ENCODE measurements around the gene PROM1. TPM values are rescaled to one million over a fixed set of nuclear protein-coding genes. Genes with fewer than 3 reads are reported as not detected.

PROM1 gene
- total and polyA plus RNA-seq, 2 of the 13 experiments (the other 11 are each of a cell fraction or from before 2014, with no cell fraction given) = 3.9 to 16.4 TPM

DNA sequence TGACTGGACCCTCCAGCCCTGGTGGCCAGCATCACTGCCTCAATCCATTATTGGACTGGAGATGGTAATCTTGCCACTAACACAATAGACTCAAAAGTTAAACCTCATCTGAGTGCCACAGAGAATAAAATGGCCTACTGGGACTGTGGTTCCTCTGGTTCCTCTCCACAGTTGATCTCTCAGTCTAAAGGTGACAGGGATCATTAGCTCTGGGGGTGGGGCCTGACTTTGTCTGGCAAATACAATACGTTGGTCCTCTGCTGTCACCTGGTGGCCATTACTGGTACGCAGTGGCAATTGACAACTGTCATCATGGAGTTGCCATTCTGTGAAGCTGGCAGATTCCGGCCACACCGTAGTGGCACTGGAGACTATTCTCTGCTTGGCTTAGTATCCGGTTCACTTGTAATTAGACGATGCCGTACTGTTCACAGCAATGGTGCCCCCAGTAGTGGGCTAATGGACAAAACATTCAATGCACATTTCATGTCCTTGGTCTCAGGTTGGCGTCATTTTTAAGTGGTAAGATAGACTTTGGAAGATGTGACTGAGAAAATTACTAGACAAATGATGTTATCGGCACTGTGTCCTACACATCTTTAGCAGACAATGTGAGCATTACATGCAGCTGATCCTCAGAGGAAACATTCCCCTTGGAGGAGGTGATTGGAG is 127.5 kb downstream of the PROM1 start:
- H3K9me3 ChIP-seq (ENCODE audit: low read length) = no peaks in the 10 kb centered on the region
- no peaks in the 10 kb centered on the region for H4K20me1 ChIP-seq (ENCODE audit: insufficient read depth, low read length)
- ChIA-PET POLR2A (interaction anchor here (1.1 kb wide), 1 partner anchor 477 kb away, joined by 13 read pairs; no protein-coding TSS in a partner anchor), CTCF (ENCODE audit: low intra/inter-chr PET ratio, low total read pairs) (interaction anchor here (1.9 to 2.1 kb wide), 3 partner anchors 74 to 477 kb away, joined by 12 to 15 read pairs (median 15); no protein-coding TSS in a partner anchor)
- ATAC-seq (peak; percentile 98), FAIRE-seq (peak; percentile 80), DNase-seq (ENCODE audit: low spot score) (peak; percentile 72)
- WGBS (ENCODE audit: low lambda C conversion rate) = 17% methylated on average over 7 of the region's 9 CpGs
- in situ Hi-C loops (cut with HindIII; ENCODE audit: extremely low pct_ligation_motif_present, low pct_unique_long_range_greater_than_20kb) (loop anchor here (5.0 kb wide), 2 partner anchors 74 to 149 kb away; no protein-coding TSS in a partner anchor), intact Hi-C loops (cut with micrococcal nuclease; ENCODE audit: unreplicated experiment) (loop anchor here (1.0 to 2.0 kb wide), 5 partner anchors 74 to 477 kb away; no protein-coding TSS in a partner anchor)
- no TSS peak for BruUV-seq (replicated peaks)
- H2AFZ ChIP-seq (ENCODE audit: low read length) = no peak overlapping the region
- no peak overlapping the region for H3K27ac ChIP-seq (ENCODE audit: extremely low read length, insufficient read depth, low read length)
- H3K79me2 ChIP-seq (ENCODE audit: insufficient read depth, low read length) = no peaks in the 10 kb centered on the region
- H3K9ac ChIP-seq (ENCODE audit: insufficient read depth, low read depth, low read length) = no peak overlapping the region
- H3K27me3 ChIP-seq (ENCODE audit: control insufficient read depth in 1 of 2, insufficient read depth in 2 of 2, low read length in 2 of 2) = peaks cover 0 to 18% of the 10 kb centered on the region in 2 experiments; a peak in 2 of 5 replicates
- 0 out of 2 replicates have a peak, but pooled peaks cover 7% of the 10 kb centered on the region for H3K4me1 ChIP-seq (ENCODE audit: insufficient read depth, low read length)
- no peaks in the 10 kb centered on the region for H3K36me3 ChIP-seq (replicated peaks in 1 of 2; ENCODE audit: control insufficient read depth in 1 of 2, insufficient read depth in 2 of 2, low read length in 2 of 2)
- no peak overlapping the region for H3K4me2 ChIP-seq (ENCODE audit: low read depth, low read length)
- no peak overlapping the region for H3K4me3 ChIP-seq (replicated peaks in 1 of 3; ENCODE audit: insufficient read depth in 1 of 3, low read depth in 2 of 3, low read length in 3 of 3)
- TF ChIP-seq ZNF7 (CRISPR knock-in tag; IDR thresholded peaks at IDR 0.05) (no peak), ZNF430 (CRISPR knock-in tag; IDR thresholded peaks at IDR 0.05) (no peak), ZNF775 (CRISPR knock-in tag; IDR thresholded peaks at IDR 0.05; ENCODE audit: borderline replicate concordance) (no peak), CHCHD3 (CRISPR knock-in tag; IDR thresholded peaks at IDR 0.05) (no peak), DR1 (CRISPR knock-in tag; IDR thresholded peaks at IDR 0.05) (no peak), KLF16 (CRISPR knock-in tag; IDR thresholded peaks at IDR 0.05) (peak in 1 of 2 experiments; percentile 48; a peak in 1 of 4 replicates), ZNF746 (CRISPR knock-in tag; IDR thresholded peaks at IDR 0.05) (no peak), ARNTL (CRISPR knock-in tag; IDR thresholded peaks at IDR 0.05) (0 out of 2 replicates have a peak, but pooled peaks have one; percentile 31), ZNF644 (CRISPR knock-in tag; IDR thresholded peaks at IDR 0.05; ENCODE audit: low read depth) (peak; percentile 50; the same call in 1 of the 2 replicates), KDM5A (IDR thresholded peaks at IDR 0.05; ENCODE audit: borderline replicate concordance, low read length) (no peak), EP300 (IDR thresholded peaks at IDR 0.05; ENCODE audit: low read depth in 2 of 2, low read length in 2 of 2) (no peak), EP300 (CRISPR knock-in tag; IDR thresholded peaks at IDR 0.05; ENCODE audit: borderline replicate concordance) (no peak), HMGA1 (CRISPR knock-in tag; conservative IDR thresholded peaks at IDR 0.05) (no peak)
- TF ChIP-seq, protein P1, sequence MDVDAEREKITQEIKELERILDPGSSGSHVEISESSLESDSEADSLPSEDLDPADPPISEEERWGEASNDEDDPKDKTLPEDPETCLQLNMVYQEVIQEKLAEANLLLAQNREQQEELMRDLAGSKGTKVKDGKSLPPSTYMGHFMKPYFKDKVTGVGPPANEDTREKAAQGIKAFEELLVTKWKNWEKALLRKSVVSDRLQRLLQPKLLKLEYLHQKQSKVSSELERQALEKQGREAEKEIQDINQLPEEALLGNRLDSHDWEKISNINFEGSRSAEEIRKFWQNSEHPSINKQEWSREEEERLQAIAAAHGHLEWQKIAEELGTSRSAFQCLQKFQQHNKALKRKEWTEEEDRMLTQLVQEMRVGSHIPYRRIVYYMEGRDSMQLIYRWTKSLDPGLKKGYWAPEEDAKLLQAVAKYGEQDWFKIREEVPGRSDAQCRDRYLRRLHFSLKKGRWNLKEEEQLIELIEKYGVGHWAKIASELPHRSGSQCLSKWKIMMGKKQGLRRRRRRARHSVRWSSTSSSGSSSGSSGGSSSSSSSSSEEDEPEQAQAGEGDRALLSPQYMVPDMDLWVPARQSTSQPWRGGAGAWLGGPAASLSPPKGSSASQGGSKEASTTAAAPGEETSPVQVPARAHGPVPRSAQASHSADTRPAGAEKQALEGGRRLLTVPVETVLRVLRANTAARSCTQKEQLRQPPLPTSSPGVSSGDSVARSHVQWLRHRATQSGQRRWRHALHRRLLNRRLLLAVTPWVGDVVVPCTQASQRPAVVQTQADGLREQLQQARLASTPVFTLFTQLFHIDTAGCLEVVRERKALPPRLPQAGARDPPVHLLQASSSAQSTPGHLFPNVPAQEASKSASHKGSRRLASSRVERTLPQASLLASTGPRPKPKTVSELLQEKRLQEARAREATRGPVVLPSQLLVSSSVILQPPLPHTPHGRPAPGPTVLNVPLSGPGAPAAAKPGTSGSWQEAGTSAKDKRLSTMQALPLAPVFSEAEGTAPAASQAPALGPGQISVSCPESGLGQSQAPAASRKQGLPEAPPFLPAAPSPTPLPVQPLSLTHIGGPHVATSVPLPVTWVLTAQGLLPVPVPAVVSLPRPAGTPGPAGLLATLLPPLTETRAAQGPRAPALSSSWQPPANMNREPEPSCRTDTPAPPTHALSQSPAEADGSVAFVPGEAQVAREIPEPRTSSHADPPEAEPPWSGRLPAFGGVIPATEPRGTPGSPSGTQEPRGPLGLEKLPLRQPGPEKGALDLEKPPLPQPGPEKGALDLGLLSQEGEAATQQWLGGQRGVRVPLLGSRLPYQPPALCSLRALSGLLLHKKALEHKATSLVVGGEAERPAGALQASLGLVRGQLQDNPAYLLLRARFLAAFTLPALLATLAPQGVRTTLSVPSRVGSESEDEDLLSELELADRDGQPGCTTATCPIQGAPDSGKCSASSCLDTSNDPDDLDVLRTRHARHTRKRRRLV (CRISPR knock-in tag; IDR thresholded peaks at IDR 0.05) = no peak
- TF ChIP-seq, protein P2, sequence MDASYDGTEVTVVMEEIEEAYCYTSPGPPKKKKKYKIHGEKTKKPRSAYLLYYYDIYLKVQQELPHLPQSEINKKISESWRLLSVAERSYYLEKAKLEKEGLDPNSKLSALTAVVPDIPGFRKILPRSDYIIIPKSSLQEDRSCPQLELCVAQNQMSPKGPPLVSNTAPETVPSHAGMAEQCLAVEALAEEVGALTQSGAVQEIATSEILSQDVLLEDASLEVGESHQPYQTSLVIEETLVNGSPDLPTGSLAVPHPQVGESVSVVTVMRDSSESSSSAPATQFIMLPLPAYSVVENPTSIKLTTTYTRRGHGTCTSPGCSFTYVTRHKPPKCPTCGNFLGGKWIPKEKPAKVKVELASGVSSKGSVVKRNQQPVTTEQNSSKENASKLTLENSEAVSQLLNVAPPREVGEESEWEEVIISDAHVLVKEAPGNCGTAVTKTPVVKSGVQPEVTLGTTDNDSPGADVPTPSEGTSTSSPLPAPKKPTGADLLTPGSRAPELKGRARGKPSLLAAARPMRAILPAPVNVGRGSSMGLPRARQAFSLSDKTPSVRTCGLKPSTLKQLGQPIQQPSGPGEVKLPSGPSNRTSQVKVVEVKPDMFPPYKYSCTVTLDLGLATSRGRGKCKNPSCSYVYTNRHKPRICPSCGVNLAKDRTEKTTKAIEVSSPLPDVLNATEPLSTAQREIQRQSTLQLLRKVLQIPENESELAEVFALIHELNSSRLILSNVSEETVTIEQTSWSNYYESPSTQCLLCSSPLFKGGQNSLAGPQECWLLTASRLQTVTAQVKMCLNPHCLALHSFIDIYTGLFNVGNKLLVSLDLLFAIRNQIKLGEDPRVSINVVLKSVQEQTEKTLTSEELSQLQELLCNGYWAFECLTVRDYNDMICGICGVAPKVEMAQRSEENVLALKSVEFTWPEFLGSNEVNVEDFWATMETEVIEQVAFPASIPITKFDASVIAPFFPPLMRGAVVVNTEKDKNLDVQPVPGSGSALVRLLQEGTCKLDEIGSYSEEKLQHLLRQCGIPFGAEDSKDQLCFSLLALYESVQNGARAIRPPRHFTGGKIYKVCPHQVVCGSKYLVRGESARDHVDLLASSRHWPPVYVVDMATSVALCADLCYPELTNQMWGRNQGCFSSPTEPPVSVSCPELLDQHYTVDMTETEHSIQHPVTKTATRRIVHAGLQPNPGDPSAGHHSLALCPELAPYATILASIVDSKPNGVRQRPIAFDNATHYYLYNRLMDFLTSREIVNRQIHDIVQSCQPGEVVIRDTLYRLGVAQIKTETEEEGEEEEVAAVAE (CRISPR knock-in tag; IDR thresholded peaks at IDR 0.05; ENCODE audit: borderline replicate concordance) = no peak

All from HepG2 (cell line).